Keratinocyte (primary cell): ENCODE results near the gene ACTR3.

Experiments used
- EZH2 ChIP-seq: IDR thresholded peaks from one replicate; pipeline ENCODE4 v1.6.1; 2012; ENCODE audit warnings: inconsistent platforms, mild to moderate bottlenecking, low read length, moderate library complexity
- TF ChIP-seq, protein P1 (sequence below), 3 experiments: IDR thresholded peaks in 1 of 3; conservative IDR thresholded peaks in 1 of 3; optimal IDR thresholded peaks in 1 of 3; 2 replicates in 2 of 3; 3 replicates in 1 of 3; pipeline versions ENCODE3 to v1.5.1; 2011; ENCODE audit warnings: low read length in 3 of 3, mild to moderate bottlenecking in 3 of 3, moderate library complexity in 2 of 3, control low read depth in 1 of 3, inconsistent platforms in 1 of 3; ENCODE audit not compliant: insufficient read depth in 2 of 3; ENCODE audit errors: extremely low read depth in 1 of 3

GRCh38 chr2:113910967-113911678 is 21.2 kb downstream of the ACTR3 start:
- TF ChIP-seq, protein P1, sequence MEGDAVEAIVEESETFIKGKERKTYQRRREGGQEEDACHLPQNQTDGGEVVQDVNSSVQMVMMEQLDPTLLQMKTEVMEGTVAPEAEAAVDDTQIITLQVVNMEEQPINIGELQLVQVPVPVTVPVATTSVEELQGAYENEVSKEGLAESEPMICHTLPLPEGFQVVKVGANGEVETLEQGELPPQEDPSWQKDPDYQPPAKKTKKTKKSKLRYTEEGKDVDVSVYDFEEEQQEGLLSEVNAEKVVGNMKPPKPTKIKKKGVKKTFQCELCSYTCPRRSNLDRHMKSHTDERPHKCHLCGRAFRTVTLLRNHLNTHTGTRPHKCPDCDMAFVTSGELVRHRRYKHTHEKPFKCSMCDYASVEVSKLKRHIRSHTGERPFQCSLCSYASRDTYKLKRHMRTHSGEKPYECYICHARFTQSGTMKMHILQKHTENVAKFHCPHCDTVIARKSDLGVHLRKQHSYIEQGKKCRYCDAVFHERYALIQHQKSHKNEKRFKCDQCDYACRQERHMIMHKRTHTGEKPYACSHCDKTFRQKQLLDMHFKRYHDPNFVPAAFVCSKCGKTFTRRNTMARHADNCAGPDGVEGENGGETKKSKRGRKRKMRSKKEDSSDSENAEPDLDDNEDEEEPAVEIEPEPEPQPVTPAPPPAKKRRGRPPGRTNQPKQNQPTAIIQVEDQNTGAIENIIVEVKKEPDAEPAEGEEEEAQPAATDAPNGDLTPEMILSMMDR (optimal IDR thresholded peaks at IDR 0.05 in 1 of 3, IDR thresholded peaks at IDR 0.05 in 1 of 3, conservative IDR thresholded peaks at IDR 0.05 in 1 of 3; ENCODE audit: extremely low read depth in 1 of 3, insufficient read depth in 2 of 3, low read length in 3 of 3) = no peak
- TF ChIP-seq EZH2 = no peak
